HFF-Myc (cell line): ENCODE results near the gene LILRA2.
"Not testable (repeated sequence)": the region's sequence is repeated elsewhere in the genome, so short reads cannot be mapped to it uniquely, and the experiment has no call there.

Source experiments
- DNase-seq: peaks from one replicate; pipeline ENCODE4 v3.0.0-alpha.2; 2011; ENCODE audit warnings: low read depth; ENCODE audit errors: extremely low read depth
- H3K4me3 ChIP-seq: replicated peaks from 2 replicates; pipeline ENCODE4 v1.5.1; 2011; ENCODE audit warnings: low read depth, mild to moderate bottlenecking, control low read depth, low read length
- TF ChIP-seq, protein P1 (sequence below): IDR thresholded peaks from 2 replicates; pipeline ENCODE4 v1.5.1; 2012; ENCODE audit warnings: mild to moderate bottlenecking, low read depth, low read length, control low read depth; ENCODE audit errors: missing control alignments

The LILRA2 gene

DNA sequence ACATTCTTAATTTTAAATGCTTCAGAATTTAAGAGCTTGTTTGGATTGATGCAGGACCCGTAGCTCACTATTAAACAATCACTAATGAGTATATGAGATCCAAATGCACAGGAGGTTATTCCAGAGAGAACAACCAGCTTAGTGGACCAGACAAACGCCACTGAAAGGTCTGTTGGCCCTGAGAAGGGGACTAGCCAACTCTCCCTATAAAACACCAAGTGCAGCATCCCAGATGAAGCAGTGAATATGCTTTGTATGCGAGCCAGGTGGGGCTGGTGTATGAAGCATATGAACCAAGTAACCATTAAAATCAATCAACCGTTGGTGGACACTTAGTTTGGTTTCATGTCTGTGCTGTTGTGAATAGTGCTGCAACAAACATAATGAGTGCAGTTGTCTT, 46.9 kb downstream of the LILRA2 start:
- TF ChIP-seq, protein P1, sequence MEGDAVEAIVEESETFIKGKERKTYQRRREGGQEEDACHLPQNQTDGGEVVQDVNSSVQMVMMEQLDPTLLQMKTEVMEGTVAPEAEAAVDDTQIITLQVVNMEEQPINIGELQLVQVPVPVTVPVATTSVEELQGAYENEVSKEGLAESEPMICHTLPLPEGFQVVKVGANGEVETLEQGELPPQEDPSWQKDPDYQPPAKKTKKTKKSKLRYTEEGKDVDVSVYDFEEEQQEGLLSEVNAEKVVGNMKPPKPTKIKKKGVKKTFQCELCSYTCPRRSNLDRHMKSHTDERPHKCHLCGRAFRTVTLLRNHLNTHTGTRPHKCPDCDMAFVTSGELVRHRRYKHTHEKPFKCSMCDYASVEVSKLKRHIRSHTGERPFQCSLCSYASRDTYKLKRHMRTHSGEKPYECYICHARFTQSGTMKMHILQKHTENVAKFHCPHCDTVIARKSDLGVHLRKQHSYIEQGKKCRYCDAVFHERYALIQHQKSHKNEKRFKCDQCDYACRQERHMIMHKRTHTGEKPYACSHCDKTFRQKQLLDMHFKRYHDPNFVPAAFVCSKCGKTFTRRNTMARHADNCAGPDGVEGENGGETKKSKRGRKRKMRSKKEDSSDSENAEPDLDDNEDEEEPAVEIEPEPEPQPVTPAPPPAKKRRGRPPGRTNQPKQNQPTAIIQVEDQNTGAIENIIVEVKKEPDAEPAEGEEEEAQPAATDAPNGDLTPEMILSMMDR, result no peak
- no peak overlapping the region for H3K4me3 ChIP-seq
- DNase-seq, result no peak

DNA sequence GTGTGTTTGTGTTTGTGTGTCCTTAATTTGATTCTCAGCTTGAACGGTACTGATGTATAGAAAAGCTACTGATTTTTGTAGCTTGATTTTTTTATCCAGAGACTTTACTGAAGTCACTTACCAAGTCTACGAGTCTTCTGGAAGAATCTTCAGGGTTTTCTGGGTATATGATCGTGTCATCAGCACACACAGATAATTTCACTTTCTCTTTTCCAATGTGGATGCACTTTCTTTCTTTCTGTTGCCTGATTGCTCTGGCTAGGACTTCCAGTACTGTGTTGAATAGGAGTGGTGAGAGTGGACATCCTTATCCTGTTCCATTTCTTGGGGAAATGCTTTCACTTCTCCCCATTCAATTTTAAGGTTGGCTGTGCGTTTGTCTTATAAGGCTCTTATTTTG, 48.8 kb downstream of the LILRA2 start:
- H3K4me3 ChIP-seq, result no peak overlapping the region
- DNase-seq, result no peak
- TF ChIP-seq, protein P1, result no peak

DNA sequence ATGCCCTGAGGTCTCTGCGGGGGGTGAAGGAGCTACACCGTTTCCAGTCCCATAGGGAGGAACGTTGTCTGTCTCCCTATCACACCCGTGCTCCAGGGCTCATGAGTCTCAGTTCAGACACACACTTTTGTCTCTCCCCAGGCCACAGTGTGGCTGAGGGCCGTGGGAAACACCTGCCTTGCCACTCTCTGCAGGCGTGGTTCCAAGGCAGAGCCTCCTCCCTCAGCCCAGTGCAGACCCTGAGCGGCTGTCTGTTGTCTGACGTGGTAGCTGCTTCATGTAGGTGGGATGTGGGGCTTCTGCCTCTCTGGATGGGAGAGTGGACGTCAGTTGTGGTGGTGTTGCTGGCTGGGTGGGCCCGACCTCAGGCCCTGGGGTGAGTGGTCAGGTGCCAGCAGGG, 50.6 kb downstream of the LILRA2 start:
- not testable (repeated sequence) for H3K4me3 ChIP-seq, DNase-seq

DNA sequence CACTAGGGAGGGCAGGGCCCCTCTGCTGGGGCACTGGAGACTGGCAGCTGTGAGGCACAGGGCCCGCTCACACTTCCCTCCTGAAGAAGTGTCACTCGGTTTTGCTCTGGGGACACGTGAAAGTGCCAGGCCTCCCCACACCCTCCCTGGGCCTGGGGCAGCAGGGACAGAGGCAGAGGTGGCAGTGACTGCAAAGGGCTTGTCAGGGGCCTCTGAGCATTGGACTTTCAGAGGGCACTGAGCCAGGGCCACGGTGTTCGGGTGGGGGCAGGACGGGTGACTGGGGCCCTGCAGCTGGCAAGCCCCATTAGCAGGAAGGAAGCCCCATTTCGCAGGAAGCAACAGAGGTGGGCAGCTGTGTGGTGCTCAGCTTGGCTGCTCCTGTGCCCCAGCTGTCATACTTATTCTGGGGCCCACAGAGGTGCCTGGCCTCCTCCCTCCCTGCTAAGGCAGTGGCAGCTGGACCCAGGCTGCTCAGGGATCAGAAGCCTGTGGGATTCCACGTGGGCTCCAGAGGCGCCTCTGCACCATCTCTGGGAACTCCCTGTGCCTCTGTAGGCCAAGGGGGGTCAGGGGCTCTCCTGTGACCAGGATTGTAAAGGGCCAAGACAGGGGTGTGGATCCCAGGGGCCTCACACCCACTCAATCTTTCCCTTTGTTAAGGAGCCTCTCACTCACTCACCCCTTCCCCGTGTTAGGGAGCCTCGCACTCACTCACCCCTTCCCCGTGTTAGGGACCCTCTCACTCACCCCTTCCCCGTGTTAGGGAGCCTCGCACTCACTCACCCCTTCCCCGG, 51.5 kb downstream of the LILRA2 start:
- H3K4me3 ChIP-seq, DNase-seq: not testable (repeated sequence)

DNA sequence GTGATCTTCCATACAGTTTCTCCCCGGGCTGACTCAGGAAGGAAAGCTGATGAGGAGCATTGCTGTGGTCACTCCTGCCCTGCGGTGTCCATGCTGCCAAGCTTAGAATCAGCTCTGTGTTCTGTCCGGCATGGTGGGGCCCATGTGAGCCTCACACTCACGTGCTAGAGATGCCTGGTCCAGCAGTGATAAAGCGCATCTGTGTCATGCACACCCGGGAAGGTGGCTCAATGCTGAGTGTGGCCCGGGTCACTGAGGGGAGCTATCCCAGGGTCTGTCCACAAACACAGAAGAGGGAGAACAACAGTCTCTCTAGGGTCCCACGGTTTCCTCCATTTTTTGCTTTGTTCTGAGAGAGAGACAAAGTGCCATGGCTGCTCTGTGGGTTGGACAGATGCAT, 53.2 kb downstream of the LILRA2 start:
- TF ChIP-seq, protein P1, result no peak
- H3K4me3 ChIP-seq, result no peak overlapping the region
- no peak for DNase-seq

DNA sequence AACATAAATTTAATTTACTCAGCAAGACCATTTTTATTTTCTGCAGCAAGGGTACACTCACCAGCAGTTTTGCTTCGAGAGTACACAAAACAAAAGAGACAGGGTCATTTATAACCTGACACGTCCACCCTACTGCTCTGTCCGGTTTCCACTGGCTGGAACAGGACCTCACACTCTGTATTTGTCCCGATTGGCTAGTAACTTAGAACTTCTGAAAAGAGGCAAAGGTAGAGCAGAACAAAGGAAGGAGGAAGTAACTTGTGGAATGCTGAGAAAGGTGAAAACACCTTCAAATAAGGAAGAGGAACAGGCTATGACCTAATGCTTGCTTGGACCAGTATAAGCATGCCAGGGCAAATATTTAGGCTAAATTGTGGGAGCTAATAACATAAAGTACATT, 54.3 kb downstream of the LILRA2 start:
- H3K4me3 ChIP-seq, DNase-seq: not testable (repeated sequence)

DNA sequence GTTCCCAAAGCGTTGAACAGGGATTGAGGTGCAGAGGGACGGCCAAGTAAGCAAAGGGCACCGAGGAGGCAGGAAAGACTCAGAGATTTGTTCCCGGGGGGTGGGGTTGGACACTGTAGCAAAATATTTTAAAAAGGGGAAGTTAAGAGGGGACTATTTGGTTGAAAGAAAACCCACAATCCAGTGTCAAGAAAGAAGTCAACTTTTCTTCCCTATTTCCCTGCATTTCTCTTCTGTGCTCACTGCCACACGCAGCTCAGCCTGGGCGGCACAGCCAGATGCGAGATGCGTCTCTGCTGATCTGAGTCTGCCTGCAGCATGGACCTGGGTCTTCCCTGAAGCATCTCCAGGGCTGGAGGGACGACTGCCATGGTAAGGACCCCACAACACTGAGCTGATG, 56.7 kb downstream of the LILRA2 start, which contains the start of gene LILRB1:
Gene LILRB1 (plus strand): TSS at position 223 of the 400 bp plus-strand sequence. CDS start 590 bp downstream, outside the sequence.
- DNase-seq, H3K4me3 ChIP-seq: not testable (repeated sequence)

DNA sequence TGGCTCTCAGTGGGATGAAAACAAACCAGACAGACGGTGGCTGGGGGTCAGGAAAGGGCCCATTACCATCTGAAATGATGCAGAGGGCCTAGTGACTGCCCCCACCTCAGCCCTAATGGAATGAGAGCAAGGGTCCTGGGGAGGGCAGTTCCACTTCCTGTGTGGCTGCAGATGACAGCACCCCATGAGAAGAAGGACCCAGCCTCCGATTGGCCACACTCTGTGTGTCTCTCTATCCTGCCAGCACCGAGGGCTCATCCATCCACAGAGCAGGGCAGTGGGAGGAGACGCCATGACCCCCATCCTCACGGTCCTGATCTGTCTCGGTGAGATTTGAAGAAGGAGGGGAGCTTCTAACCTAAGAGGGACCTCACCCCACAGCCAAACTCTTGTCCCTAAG, 57.2 kb downstream of the LILRA2 start:
- no peak for DNase-seq
- TF ChIP-seq, protein P1, result no peak
- no peak overlapping the region for H3K4me3 ChIP-seq

DNA sequence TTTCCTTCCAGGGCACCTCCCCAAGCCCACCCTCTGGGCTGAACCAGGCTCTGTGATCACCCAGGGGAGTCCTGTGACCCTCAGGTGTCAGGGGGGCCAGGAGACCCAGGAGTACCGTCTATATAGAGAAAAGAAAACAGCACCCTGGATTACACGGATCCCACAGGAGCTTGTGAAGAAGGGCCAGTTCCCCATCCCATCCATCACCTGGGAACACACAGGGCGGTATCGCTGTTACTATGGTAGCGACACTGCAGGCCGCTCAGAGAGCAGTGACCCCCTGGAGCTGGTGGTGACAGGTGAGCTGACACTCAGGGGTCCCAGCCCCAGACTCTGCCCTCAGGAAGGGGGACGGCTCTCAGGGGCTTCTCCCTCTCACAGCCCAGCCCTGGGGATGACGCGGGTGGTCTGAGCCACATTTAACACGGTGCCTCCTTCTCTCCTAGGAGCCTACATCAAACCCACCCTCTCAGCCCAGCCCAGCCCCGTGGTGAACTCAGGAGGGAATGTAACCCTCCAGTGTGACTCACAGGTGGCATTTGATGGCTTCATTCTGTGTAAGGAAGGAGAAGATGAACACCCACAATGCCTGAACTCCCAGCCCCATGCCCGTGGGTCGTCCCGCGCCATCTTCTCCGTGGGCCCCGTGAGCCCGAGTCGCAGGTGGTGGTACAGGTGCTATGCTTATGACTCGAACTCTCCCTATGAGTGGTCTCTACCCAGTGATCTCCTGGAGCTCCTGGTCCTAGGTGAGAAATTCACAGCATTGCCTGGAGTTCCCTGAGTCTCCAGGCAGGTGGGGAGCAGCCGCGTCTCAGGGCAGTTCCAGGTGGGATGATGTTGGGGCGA, 58.1 kb downstream of the LILRA2 start:
- DNase-seq, H3K4me3 ChIP-seq: not testable (repeated sequence)

DNA sequence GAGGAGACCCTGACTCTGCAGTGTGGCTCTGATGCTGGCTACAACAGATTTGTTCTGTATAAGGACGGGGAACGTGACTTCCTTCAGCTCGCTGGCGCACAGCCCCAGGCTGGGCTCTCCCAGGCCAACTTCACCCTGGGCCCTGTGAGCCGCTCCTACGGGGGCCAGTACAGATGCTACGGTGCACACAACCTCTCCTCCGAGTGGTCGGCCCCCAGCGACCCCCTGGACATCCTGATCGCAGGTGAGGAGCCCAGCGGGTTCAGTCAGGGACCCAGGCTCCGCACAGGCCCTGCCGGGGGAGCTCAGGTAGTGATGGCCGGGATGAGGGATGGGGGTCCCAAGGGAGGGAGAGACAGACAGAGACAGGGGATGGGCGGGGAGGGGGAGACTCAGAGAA, 58.9 kb downstream of the LILRA2 start:
- DNase-seq, H3K4me3 ChIP-seq: not testable (repeated sequence)
